ENCODE results near the gene RBBP7.

DNA sequence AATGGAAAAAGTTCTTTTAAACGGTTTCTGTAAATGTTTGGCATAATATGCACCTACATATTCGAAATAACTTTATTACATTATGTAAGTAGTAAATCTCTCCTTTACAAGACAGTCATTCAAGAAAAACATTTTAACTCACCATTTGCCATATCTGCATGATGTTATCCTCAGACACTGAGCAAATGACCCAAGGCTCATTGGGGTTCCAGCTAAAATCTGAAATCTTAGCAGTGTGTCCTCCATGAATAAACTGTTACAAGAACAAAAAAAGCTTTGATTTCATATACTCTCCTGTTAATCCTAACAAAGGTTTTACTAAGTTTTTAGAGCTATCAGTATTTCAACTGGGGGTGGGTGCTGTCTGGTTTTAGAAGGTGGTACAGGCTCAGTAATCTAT, 24.5 kb downstream of the RBBP7 start:
- TF ChIP-seq EZH2 (IDR thresholded peaks at IDR 0.05) (no peak), MAX (IDR thresholded peaks at IDR 0.05) (no peak), CTCF (IDR thresholded peaks at IDR 0.05 in 2 of 3, conservative IDR thresholded peaks at IDR 0.05 in 1 of 3; ENCODE audit: borderline replicate concordance in 1 of 3, insufficient read depth in 1 of 3, low read depth in 2 of 3, low read length in 2 of 3) (no peak), RAD21 (IDR thresholded peaks at IDR 0.05; ENCODE audit: low read depth) (no peak), YY1 (IDR thresholded peaks at IDR 0.05; ENCODE audit: extremely low read depth, insufficient replicate concordance, low read depth, low read length) (no peak), POLR2AphosphoS5 (IDR thresholded peaks at IDR 0.05; ENCODE audit: low read depth, low read length) (no peak), POLR2A (IDR thresholded peaks at IDR 0.05; ENCODE audit: borderline replicate concordance, extremely low read depth, insufficient read depth, insufficient read length) (no peak), ZNF274 (IDR thresholded peaks at IDR 0.05; ENCODE audit: low read depth, low read length) (no peak), ZFX (IDR thresholded peaks at IDR 0.05) (no peak), TCF7L2 (IDR thresholded peaks at IDR 0.05; ENCODE audit: borderline replicate concordance, extremely low read depth, insufficient read depth, insufficient read length) (no peak)
- TF ChIP-seq, protein P1, sequence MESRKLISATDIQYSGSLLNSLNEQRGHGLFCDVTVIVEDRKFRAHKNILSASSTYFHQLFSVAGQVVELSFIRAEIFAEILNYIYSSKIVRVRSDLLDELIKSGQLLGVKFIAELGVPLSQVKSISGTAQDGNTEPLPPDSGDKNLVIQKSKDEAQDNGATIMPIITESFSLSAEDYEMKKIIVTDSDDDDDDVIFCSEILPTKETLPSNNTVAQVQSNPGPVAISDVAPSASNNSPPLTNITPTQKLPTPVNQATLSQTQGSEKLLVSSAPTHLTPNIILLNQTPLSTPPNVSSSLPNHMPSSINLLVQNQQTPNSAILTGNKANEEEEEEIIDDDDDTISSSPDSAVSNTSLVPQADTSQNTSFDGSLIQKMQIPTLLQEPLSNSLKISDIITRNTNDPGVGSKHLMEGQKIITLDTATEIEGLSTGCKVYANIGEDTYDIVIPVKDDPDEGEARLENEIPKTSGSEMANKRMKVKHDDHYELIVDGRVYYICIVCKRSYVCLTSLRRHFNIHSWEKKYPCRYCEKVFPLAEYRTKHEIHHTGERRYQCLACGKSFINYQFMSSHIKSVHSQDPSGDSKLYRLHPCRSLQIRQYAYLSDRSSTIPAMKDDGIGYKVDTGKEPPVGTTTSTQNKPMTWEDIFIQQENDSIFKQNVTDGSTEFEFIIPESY (IDR thresholded peaks at IDR 0.05; ENCODE audit: extremely low read depth, insufficient replicate concordance, low read length) = no peak
- TF ChIP-seq, protein P2, sequence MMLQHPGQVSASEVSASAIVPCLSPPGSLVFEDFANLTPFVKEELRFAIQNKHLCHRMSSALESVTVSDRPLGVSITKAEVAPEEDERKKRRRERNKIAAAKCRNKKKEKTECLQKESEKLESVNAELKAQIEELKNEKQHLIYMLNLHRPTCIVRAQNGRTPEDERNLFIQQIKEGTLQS (IDR thresholded peaks at IDR 0.05) = no peak

All from HCT116 (cell line).